ENCODE measurements around the gene SRXN1.

- TF ChIP-seq HOXD13 (CRISPR knock-in tag; IDR thresholded peaks at IDR 0.05; ENCODE audit: borderline replicate concordance): no peak
- TF ChIP-seq, protein P1, sequence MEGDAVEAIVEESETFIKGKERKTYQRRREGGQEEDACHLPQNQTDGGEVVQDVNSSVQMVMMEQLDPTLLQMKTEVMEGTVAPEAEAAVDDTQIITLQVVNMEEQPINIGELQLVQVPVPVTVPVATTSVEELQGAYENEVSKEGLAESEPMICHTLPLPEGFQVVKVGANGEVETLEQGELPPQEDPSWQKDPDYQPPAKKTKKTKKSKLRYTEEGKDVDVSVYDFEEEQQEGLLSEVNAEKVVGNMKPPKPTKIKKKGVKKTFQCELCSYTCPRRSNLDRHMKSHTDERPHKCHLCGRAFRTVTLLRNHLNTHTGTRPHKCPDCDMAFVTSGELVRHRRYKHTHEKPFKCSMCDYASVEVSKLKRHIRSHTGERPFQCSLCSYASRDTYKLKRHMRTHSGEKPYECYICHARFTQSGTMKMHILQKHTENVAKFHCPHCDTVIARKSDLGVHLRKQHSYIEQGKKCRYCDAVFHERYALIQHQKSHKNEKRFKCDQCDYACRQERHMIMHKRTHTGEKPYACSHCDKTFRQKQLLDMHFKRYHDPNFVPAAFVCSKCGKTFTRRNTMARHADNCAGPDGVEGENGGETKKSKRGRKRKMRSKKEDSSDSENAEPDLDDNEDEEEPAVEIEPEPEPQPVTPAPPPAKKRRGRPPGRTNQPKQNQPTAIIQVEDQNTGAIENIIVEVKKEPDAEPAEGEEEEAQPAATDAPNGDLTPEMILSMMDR (tag by site-specific recombination; IDR thresholded peaks at IDR 0.05): no peak
- no peak for TF ChIP-seq KLF10 (tag by site-specific recombination; IDR thresholded peaks at IDR 0.05)
These were observed 37.5 kb downstream of the SRXN1 start for GRCh38 chr20:615514-615913.

Measured in HEK293 (cell line).